LoVo (cell line): ENCODE data around the gene VWF.
A peak's percentile ranks its signal among the peaks of the same experiment; 100 is the strongest.
"Not testable (repeated sequence)": the region's sequence is repeated elsewhere in the genome, so short reads cannot be mapped to it uniquely, and the experiment has no call there.

ENCODE experiments used
- DNase-seq: peaks from one replicate; pipeline ENCODE4 v3.0.0-alpha.2; 2016; ENCODE audit warnings: low spot score

Gene VWF

GRCh38 chr12:6124411-6125309, at the start of gene VWF:
TSS of gene VWF (minus strand) at chr12:6124670. CDS start at chr12:6123196, 1,474 bp downstream.
- DNase-seq = no peak

GRCh38 chr12:6172862-6173261, 48.4 kb upstream of the VWF start:
- DNase-seq = no peak

GRCh38 chr12:6172086-6172485, 47.6 kb upstream of the VWF start:
- no peak for DNase-seq

- no peak for DNase-seq
These were observed 47.0 kb upstream of the VWF start for GRCh38 chr12:6171409-6172015.

- DNase-seq = peak; percentile 86
These were observed 43.1 kb upstream of the VWF start for GRCh38 chr12:6167327-6168280.

- DNase-seq = no peak
These were observed 42.3 kb upstream of the VWF start for GRCh38 chr12:6166808-6167207.

- DNase-seq = no peak
These were observed 40.9 kb upstream of the VWF start for GRCh38 chr12:6165395-6165794.

- DNase-seq = no peak
These were observed 39.1 kb upstream of the VWF start for GRCh38 chr12:6163416-6164060.

GRCh38 chr12:6161124-6161882, 36.8 kb upstream of the VWF start:
- no peak for DNase-seq

- not testable (repeated sequence) for DNase-seq
These were observed 35.7 kb upstream of the VWF start for GRCh38 chr12:6160049-6160649.

GRCh38 chr12:6159166-6160011, 34.9 kb upstream of the VWF start:
- not testable (repeated sequence) for DNase-seq

- DNase-seq = no peak
These were observed 34.3 kb upstream of the VWF start for GRCh38 chr12:6158749-6159148.

- DNase-seq = no peak
These were observed 33.8 kb upstream of the VWF start for GRCh38 chr12:6158255-6158654.

- DNase-seq = no peak
These were observed 33.0 kb upstream of the VWF start for GRCh38 chr12:6157482-6157881.

- no peak for DNase-seq
These were observed 30.4 kb upstream of the VWF start for GRCh38 chr12:6154730-6155459.

GRCh38 chr12:6148722-6149121, 24.3 kb upstream of the VWF start:
- not testable (repeated sequence) for DNase-seq

GRCh38 chr12:6148061-6148460, 23.6 kb upstream of the VWF start:
- DNase-seq = no peak

GRCh38 chr12:6146951-6147350, 22.5 kb upstream of the VWF start:
- DNase-seq = no peak

GRCh38 chr12:6146509-6146908, 22.0 kb upstream of the VWF start:
- DNase-seq = no peak
